Right atrium auricular region (tissue), 2 donors: ENCODE measurements around the gene CMC1. TPM values are rescaled to one million over a fixed set of nuclear protein-coding genes. Genes with fewer than 3 reads are reported as not detected.

Experiments
- DNase-seq: peaks from one replicate; pipeline ENCODE4 v3.0.0-alpha.2; 2019; ENCODE audit warnings: low spot score
- H3K27ac ChIP-seq, 2 donors: fragments of 200-600 bp; sonication (generic); 1 replicate in 1 of 2; 2 replicates in 1 of 2; pipeline ENCODE4 v1.5.1; 2016 to 2019
- H3K27me3 ChIP-seq, 2 donors: fragments of 200-600 bp; sonication (generic); one replicate each; pipeline versions ENCODE4 v1.5.1 to v1.6.0; 2017 to 2019
- H3K36me3 ChIP-seq: fragments of 200-600 bp; sonication (generic); one replicate; pipeline ENCODE4 v1.5.1; 2016
- H3K4me1 ChIP-seq, 2 donors: fragments of 200-600 bp; sonication (generic); one replicate each; pipeline versions ENCODE4 v1.5.1 to v1.6.0; 2017 to 2019
- H3K4me3 ChIP-seq, 2 donors: fragments of 200-600 bp; sonication (generic); 1 replicate in 1 of 2; 2 replicates in 1 of 2; pipeline ENCODE4 v1.5.1; 2017 to 2019; ENCODE audit warnings: mild to moderate bottlenecking in 1 of 2, moderate library complexity in 1 of 2
- H3K9me3 ChIP-seq, 2 donors: fragments of 200-600 bp; sonication (generic); one replicate each; pipeline ENCODE4 v1.5.1; 2019
- total RNA-seq, 2 donors: library from RNA; depleted of rRNA; stranded (reverse); fragments of >200 nt; gene quantifications; one replicate each; pipeline ENCODE4 v1.1.0, GENCODE V29; 2016
- TF ChIP-seq, protein P1 (sequence below), 2 donors: fragments of 200-600 bp; sonication (generic); IDR thresholded peaks; one replicate each; pipeline ENCODE4 v1.5.1; 2019; ENCODE audit warnings: antibody characterized with exemption in 2 of 2

Gene CMC1
- total RNA-seq, 2 donors from 2014 or later: 27.4 to 41.8 TPM

GRCh38 chr3:28280781-28281180 lies 39.4 kb downstream of the CMC1 start:
- TF ChIP-seq, protein P1, sequence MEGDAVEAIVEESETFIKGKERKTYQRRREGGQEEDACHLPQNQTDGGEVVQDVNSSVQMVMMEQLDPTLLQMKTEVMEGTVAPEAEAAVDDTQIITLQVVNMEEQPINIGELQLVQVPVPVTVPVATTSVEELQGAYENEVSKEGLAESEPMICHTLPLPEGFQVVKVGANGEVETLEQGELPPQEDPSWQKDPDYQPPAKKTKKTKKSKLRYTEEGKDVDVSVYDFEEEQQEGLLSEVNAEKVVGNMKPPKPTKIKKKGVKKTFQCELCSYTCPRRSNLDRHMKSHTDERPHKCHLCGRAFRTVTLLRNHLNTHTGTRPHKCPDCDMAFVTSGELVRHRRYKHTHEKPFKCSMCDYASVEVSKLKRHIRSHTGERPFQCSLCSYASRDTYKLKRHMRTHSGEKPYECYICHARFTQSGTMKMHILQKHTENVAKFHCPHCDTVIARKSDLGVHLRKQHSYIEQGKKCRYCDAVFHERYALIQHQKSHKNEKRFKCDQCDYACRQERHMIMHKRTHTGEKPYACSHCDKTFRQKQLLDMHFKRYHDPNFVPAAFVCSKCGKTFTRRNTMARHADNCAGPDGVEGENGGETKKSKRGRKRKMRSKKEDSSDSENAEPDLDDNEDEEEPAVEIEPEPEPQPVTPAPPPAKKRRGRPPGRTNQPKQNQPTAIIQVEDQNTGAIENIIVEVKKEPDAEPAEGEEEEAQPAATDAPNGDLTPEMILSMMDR (IDR thresholded peaks at IDR 0.05): no peak
- no peak overlapping the region for H3K27ac ChIP-seq
- peaks cover 0 to 3% of the 10 kb centered on the region in 2 donors for H3K4me1 ChIP-seq
- no peaks in the 10 kb centered on the region for H3K9me3 ChIP-seq
- no peak overlapping the region for H3K4me3 ChIP-seq
- H3K36me3 ChIP-seq: no peaks in the 10 kb centered on the region
- no peaks in the 10 kb centered on the region for H3K27me3 ChIP-seq
- no peak for DNase-seq

DNA sequence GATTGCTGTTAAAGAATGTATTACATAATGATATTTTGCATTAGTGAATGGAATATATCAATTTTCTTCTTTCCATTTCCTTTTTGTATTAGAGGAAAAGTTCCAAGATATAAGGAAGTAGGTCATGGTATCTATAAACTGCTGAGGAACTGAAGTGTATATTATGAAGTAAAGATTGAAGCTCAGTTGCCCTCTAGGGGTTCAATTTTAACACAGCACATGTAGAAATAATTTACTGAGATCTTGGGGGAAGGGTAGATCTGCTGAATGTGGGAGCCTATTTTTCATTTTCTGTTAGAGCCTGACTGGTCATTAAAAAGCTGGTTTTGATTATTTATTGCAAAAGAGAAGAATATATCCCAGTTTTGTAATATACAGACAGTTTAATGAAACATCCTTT lies 45.2 kb downstream of the CMC1 start:
- Histone ChIP-seq H3K9me3 (peaks cover 0 to 6% of the 10 kb centered on the region in 2 donors), H3K36me3 (no peaks in the 10 kb centered on the region), H3K27me3 (no peaks in the 10 kb centered on the region), H3K4me3 (no peak overlapping the region), H3K4me1 (no peaks in the 10 kb centered on the region), H3K27ac (no peak overlapping the region)
- TF ChIP-seq, protein P1 (IDR thresholded peaks at IDR 0.05): peak; percentile 45 to 67
- DNase-seq: no peak

- Histone ChIP-seq H3K4me3 (no peak overlapping the region), H3K27ac (no peak overlapping the region), H3K36me3 (no peaks in the 10 kb centered on the region), H3K27me3 (no peaks in the 10 kb centered on the region), H3K4me1 (no peaks in the 10 kb centered on the region), H3K9me3 (peaks cover 0 to 6% of the 10 kb centered on the region in 2 donors)
- no peak for DNase-seq
- TF ChIP-seq, protein P1 (IDR thresholded peaks at IDR 0.05): no peak
Measured at GRCh38 chr3:28287046-28287445, 45.6 kb downstream of the CMC1 start.

GRCh38 chr3:28290863-28291300 lies 49.5 kb downstream of the CMC1 start:
- Histone ChIP-seq H3K27me3 (no peaks in the 10 kb centered on the region), H3K9me3 (peaks cover 0 to 6% of the 10 kb centered on the region in 2 donors), H3K27ac (no peak overlapping the region), H3K4me1 (no peaks in the 10 kb centered on the region), H3K4me3 (no peak overlapping the region), H3K36me3 (no peaks in the 10 kb centered on the region)
- TF ChIP-seq, protein P1 (IDR thresholded peaks at IDR 0.05): no peak
- no peak for DNase-seq

- Histone ChIP-seq H3K4me3 (no peak overlapping the region), H3K36me3 (no peaks in the 10 kb centered on the region), H3K4me1 (no peaks in the 10 kb centered on the region), H3K27ac (no peak overlapping the region), H3K27me3 (no peaks in the 10 kb centered on the region), H3K9me3 (peaks cover 0 to 6% of the 10 kb centered on the region in 2 donors)
- TF ChIP-seq, protein P1 (IDR thresholded peaks at IDR 0.05): no peak
- no peak for DNase-seq
Measured at GRCh38 chr3:28291577-28291976, 50.2 kb downstream of the CMC1 start.

- TF ChIP-seq, protein P1 (IDR thresholded peaks at IDR 0.05): no peak
- DNase-seq: no peak
- H3K9me3 ChIP-seq: peaks cover 0 to 6% of the 10 kb centered on the region in 2 donors
- H3K36me3 ChIP-seq: no peaks in the 10 kb centered on the region
- no peaks in the 10 kb centered on the region for H3K27me3 ChIP-seq
- H3K27ac ChIP-seq: no peak overlapping the region
- H3K4me3 ChIP-seq: no peak overlapping the region
- H3K4me1 ChIP-seq: no peaks in the 10 kb centered on the region
Measured at GRCh38 chr3:28292622-28293021, 51.2 kb downstream of the CMC1 start.
